SJCRH30 (cell line): ENCODE data around the gene AGFG1. TPM values are rescaled to one million over a fixed set of nuclear protein-coding genes. Genes with fewer than 3 reads are reported as not detected.

ENCODE experiments used
- DNase-seq, 2 experiments: peaks; one replicate each; pipeline ENCODE4 v3.0.0-alpha.2; 2015 to 2020
- H3K27ac ChIP-seq: fragments of 250-450 bp; sonication (Bioruptor Pico); 2 replicates; pipeline ENCODE4 v1.5.1; 2020; ENCODE audit warnings: mild to moderate bottlenecking, moderate library complexity
- H3K27me3 ChIP-seq: fragments of 250-450 bp; sonication (Bioruptor Pico); 2 replicates; pipeline ENCODE4 v1.5.1; 2020; ENCODE audit warnings: mild to moderate bottlenecking, moderate library complexity
- H3K36me3 ChIP-seq: fragments of 250-450 bp; sonication (Bioruptor Pico); 2 replicates; pipeline ENCODE4 v1.5.1; 2020; ENCODE audit warnings: mild to moderate bottlenecking, moderate library complexity
- H3K4me1 ChIP-seq: fragments of 250-450 bp; sonication (Bioruptor Pico); 2 replicates; pipeline ENCODE4 v1.5.1; 2020; ENCODE audit warnings: mild to moderate bottlenecking, moderate library complexity
- H3K4me3 ChIP-seq: fragments of 250-450 bp; sonication (Bioruptor Pico); 2 replicates; pipeline ENCODE4 v1.5.1; 2020; ENCODE audit warnings: mild to moderate bottlenecking, moderate library complexity
- H3K9me3 ChIP-seq: fragments of 250-450 bp; sonication (Bioruptor Pico); replicated peaks from 2 replicates; pipeline ENCODE4 v1.5.1; 2020; ENCODE audit warnings: mild to moderate bottlenecking, moderate library complexity
- total RNA-seq: library from RNA; depleted of rRNA; stranded (reverse); fragments of >200 nt; shearing (Covaris generic); gene quantifications from 2 replicates; pipeline ENCODE4 v1.2.3, GENCODE V29; 2014; rRNA removed

Gene AGFG1
- total RNA-seq, 1 experiment from 2014 or later = 89.9 TPM

- Histone ChIP-seq H3K4me3 (no peak overlapping the region), H3K36me3 (no peaks in the 10 kb centered on the region), H3K4me1 (no peaks in the 10 kb centered on the region), H3K27ac (no peak overlapping the region), H3K9me3 (no peaks in the 10 kb centered on the region), H3K27me3 (no peaks in the 10 kb centered on the region)
- no peak for DNase-seq
Measured at GRCh38 chr2:227608561-227609338, 136.8 kb downstream of the AGFG1 start.

DNA sequence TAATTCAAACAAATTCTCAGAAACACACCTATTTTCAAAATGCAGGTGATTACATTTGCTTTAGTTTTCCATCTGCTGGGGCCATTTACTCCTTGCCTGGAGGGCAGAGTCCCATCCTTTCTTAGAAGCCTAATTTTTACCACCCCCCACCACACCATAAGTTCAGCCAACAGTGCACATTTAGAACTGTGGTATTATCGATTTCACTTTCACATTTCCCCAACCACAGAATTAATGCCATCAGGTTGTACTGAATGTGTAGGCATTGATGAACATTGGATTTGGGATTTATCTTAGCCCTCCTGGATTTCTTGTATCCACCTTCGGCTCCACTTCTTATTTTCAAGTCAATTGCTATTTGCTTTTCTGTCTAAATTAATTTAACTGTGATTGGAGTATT, 138.2 kb downstream of the AGFG1 start:
- H3K27me3 ChIP-seq = no peaks in the 10 kb centered on the region
- no peak for DNase-seq
- no peak overlapping the region for H3K27ac ChIP-seq
- no peak overlapping the region for H3K4me3 ChIP-seq
- no peaks in the 10 kb centered on the region for H3K4me1 ChIP-seq
- no peaks in the 10 kb centered on the region for H3K36me3 ChIP-seq
- no peaks in the 10 kb centered on the region for H3K9me3 ChIP-seq

Other genes with a start within 250 kb of the AGFG1 start
- 108 and 117 TPM in 2 replicates for gene MFF, start 146.9 kb upstream of the AGFG1 start, total RNA-seq
- gene TM4SF20, start 92.8 kb upstream of the AGFG1 start, total RNA-seq = not detected in 2 replicates
- not detected in 2 replicates for gene SCYGR1, start 84.2 kb upstream of the AGFG1 start, total RNA-seq
- gene SCYGR2, start 126.7 kb downstream of the AGFG1 start, total RNA-seq = not detected in 2 replicates
- gene SCYGR3, start 142.7 kb downstream of the AGFG1 start, total RNA-seq = not detected in 2 replicates
- gene SCYGR4, start 145.3 kb downstream of the AGFG1 start, total RNA-seq = not detected in 2 replicates
- gene SCYGR5, start 194.6 kb downstream of the AGFG1 start, total RNA-seq = not detected in 2 replicates
- gene SLC19A3, start 245.9 kb downstream of the AGFG1 start, total RNA-seq = not detected in 2 replicates